Heart left ventricle (tissue), 13 donors: ENCODE measurements around the gene PALD1.

Experiments
- CTCF ChIP-seq, 12 donors: fragments of 200-600 bp; sonication (generic) in 4 of 12; IDR thresholded peaks; one replicate each; pipeline versions ENCODE4 v1.5.0 to v1.8.0; 2018 to 2022; ENCODE audit warnings: antibody characterized with exemption in 12 of 12, mild to moderate bottlenecking in 5 of 12
- POLR2A ChIP-seq, 2 donors: fragments of 450-650 bp; IDR thresholded peaks; one replicate each; pipeline ENCODE4 v1.6.1; 2017; ENCODE audit warnings: antibody characterized with exemption in 2 of 2, mild to moderate bottlenecking in 2 of 2, moderate library complexity in 2 of 2
- donor health status: ischemic (EF 13 %, LVEDD 7.1; RV severe dilation, severe dysfunction).
- donor health status: DM: no; HTN: yes; CAD: no.
- donor health status: DM: no; HTN: no; CAD: no.
- donor health status: ischemic (EF 25% LVEDD 6.9; RV normal size, moderate dysfunction).
- donor health status: ischemic (EF 25% LVEDD 5.7; RV mildly dilated, moderate dysfunction).
- donor health status: ischemic (EF 35%, LVEDD 5.7; RV mildly dilated, moderate dysfunction).
- donor health status: nonischemic (EF 11% LVEDD 7.7; RV severe dilation, severe dysfunction).
- donor health status: DM: yes; HTN: yes; CAD: no.
- donor health status: PGD.
- donor health status: ischemic (EF 29% LVEDD 5.4; RV normal size, mild dysfunction).
- donor health status: nonischemic (EF 23%, LVEDD 6.1; RV moderate dilation, normal function).

- TF ChIP-seq CTCF (IDR thresholded peaks at IDR 0.05) (peak in 4 of 12 donors; percentile 11 to 41 (median 27)), POLR2A (IDR thresholded peaks at IDR 0.05) (no peak)
These were observed 3.4 kb downstream of the PALD1 start for GRCh38 chr10:70481831-70482530.
